ENCODE results near the gene LRRC4C. TPM values are rescaled to one million over a fixed set of nuclear protein-coding genes. Genes with fewer than 3 reads are reported as not detected.

LRRC4C gene
- polyA plus RNA-seq, 1 of the 3 experiments (the other 2 are of a cell fraction), result 0.16 TPM

GRCh38 chr11:40701027-40701426, 758.4 kb downstream of the LRRC4C start:
- Histone ChIP-seq H4K20me1 (ENCODE audit: insufficient read depth) (no peaks in the 10 kb centered on the region), H3K79me2 (ENCODE audit: insufficient read depth) (no peaks in the 10 kb centered on the region), H3K4me1 (ENCODE audit: control insufficient read depth in 1 of 2, insufficient read depth in 2 of 2, low read depth in 1 of 2, low read length in 1 of 2) (no peaks in the 10 kb centered on the region), H3K4me3 (ENCODE audit: low read depth in 2 of 2, low read length in 1 of 2) (no peak overlapping the region), H3K9me3 (no peaks in the 10 kb centered on the region), H3K9me2 (no peaks in the 10 kb centered on the region), H3K9ac (no peak overlapping the region), H2AFZ (ENCODE audit: low read depth) (no peak overlapping the region), H3K4me2 (no peak overlapping the region), H3K36me3 (replicated peaks in 1 of 2; ENCODE audit: control insufficient read depth in 1 of 2, insufficient read depth in 2 of 2, low read length in 1 of 2) (no peaks in the 10 kb centered on the region), H3K27me3 (ENCODE audit: insufficient read depth) (no peaks in the 10 kb centered on the region), H3F3A (replicated peaks; ENCODE audit: insufficient read depth) (no peaks in the 10 kb centered on the region), H3K27ac (ENCODE audit: low read depth in 2 of 2, low read length in 1 of 2) (no peak overlapping the region)
- 0% methylated on average over 2 of the region's 2 CpGs for WGBS (ENCODE audit: low lambda C conversion rate)
- TF ChIP-seq EP300 (IDR thresholded peaks at IDR 0.05; ENCODE audit: borderline replicate concordance in 1 of 2, low read depth in 1 of 2, low read length in 1 of 2), result no peak
- no peak for TF ChIP-seq FOXJ3 (CRISPR knock-in tag; IDR thresholded peaks at IDR 0.05)
- no peak for TF ChIP-seq GATA2 (CRISPR knock-in tag; IDR thresholded peaks at IDR 0.05)
- no peak for TF ChIP-seq NFIC (IDR thresholded peaks at IDR 0.05; ENCODE audit: borderline replicate concordance)
- TF ChIP-seq NRF1 (IDR thresholded peaks at IDR 0.05; ENCODE audit: low read depth, low read length), result no peak
- TF ChIP-seq SMC3 (IDR thresholded peaks at IDR 0.05; ENCODE audit: low read depth, low read length), result no peak
- no peak for TF ChIP-seq POLR2AphosphoS5 (IDR thresholded peaks at IDR 0.05; ENCODE audit: low read depth, low read length)
- TF ChIP-seq RFX5 (IDR thresholded peaks at IDR 0.05; ENCODE audit: low read length), result no peak
- no peak for TF ChIP-seq JUND (IDR thresholded peaks at IDR 0.05)
- no peak for TF ChIP-seq RXRA (IDR thresholded peaks at IDR 0.05; ENCODE audit: borderline replicate concordance, low read depth)
- TF ChIP-seq RCOR1 (IDR thresholded peaks at IDR 0.05; ENCODE audit: low read length), result no peak
- TF ChIP-seq ELF1 (IDR thresholded peaks at IDR 0.05), result no peak
- no peak for TF ChIP-seq MXI1 (IDR thresholded peaks at IDR 0.05; ENCODE audit: low read depth, low read length)
- TF ChIP-seq EZH2phosphoT487 (IDR thresholded peaks at IDR 0.05; ENCODE audit: borderline replicate concordance, low read depth), result no peak
- TF ChIP-seq PBX3 (IDR thresholded peaks at IDR 0.05), result no peak
- TF ChIP-seq TEAD4 (IDR thresholded peaks at IDR 0.05; ENCODE audit: borderline replicate concordance, insufficient read depth), result no peak
- POLR2A ChIA-PET, result no interaction called here
- DNase-seq, result no peak
- CTCF ChIA-PET, result no interaction called here

- H3K4me2 ChIP-seq, result no peak overlapping the region
- WGBS (ENCODE audit: low lambda C conversion rate), result 20% methylated on average over 3 of the region's 3 CpGs
- ChIA-PET POLR2A (no interaction called here), CTCF (no interaction called here)
- no peaks in the 10 kb centered on the region for H4K20me1 ChIP-seq (ENCODE audit: insufficient read depth)
- H3F3A ChIP-seq (replicated peaks; ENCODE audit: insufficient read depth), result no peaks in the 10 kb centered on the region
- no peak overlapping the region for H3K9ac ChIP-seq
- no peak overlapping the region for H2AFZ ChIP-seq (ENCODE audit: low read depth)
- H3K9me3 ChIP-seq, result no peaks in the 10 kb centered on the region
- TF ChIP-seq TEAD4 (IDR thresholded peaks at IDR 0.05; ENCODE audit: borderline replicate concordance, insufficient read depth) (no peak), NRF1 (IDR thresholded peaks at IDR 0.05; ENCODE audit: low read depth, low read length) (no peak), GABPA (IDR thresholded peaks at IDR 0.05; ENCODE audit: low read depth) (no peak), REST (IDR thresholded peaks at IDR 0.05; ENCODE audit: low read depth, low read length) (no peak), ZBTB33 (IDR thresholded peaks at IDR 0.05; ENCODE audit: borderline replicate concordance, low read depth) (no peak), FOSL2 (IDR thresholded peaks at IDR 0.05; ENCODE audit: borderline replicate concordance, low read depth) (no peak), SIN3A (IDR thresholded peaks at IDR 0.05; ENCODE audit: borderline replicate concordance, low read depth, low read length) (no peak)
- no peaks in the 10 kb centered on the region for H3K79me2 ChIP-seq (ENCODE audit: insufficient read depth)
- no peaks in the 10 kb centered on the region for H3K36me3 ChIP-seq (replicated peaks in 1 of 2; ENCODE audit: control insufficient read depth in 1 of 2, insufficient read depth in 2 of 2, low read length in 1 of 2)
- no peaks in the 10 kb centered on the region for H3K27me3 ChIP-seq (ENCODE audit: insufficient read depth)
- H3K4me3 ChIP-seq (ENCODE audit: low read depth in 2 of 2, low read length in 1 of 2), result no peak overlapping the region
- H3K9me2 ChIP-seq, result no peaks in the 10 kb centered on the region
- no peak overlapping the region for H3K27ac ChIP-seq (ENCODE audit: low read depth in 2 of 2, low read length in 1 of 2)
- no peak for DNase-seq
- no peaks in the 10 kb centered on the region for H3K4me1 ChIP-seq (ENCODE audit: control insufficient read depth in 1 of 2, insufficient read depth in 2 of 2, low read depth in 1 of 2, low read length in 1 of 2)
These were observed 769.6 kb downstream of the LRRC4C start for GRCh38 chr11:40689823-40690222.

All from SK-N-SH (cell line).